CD4-positive, alpha-beta T cell (primary cell): Measurements from ENCODE around the gene ZNF486. TPM values are rescaled to one million over a fixed set of nuclear protein-coding genes. Genes with fewer than 3 reads are reported as not detected.
"Not testable (repeated sequence)": the region's sequence is repeated elsewhere in the genome, so short reads cannot be mapped to it uniquely, and the experiment has no call there.

ENCODE experiments used
- ATAC-seq: fragments of 200-7000 bp; cut with Tn5 transposase; one replicate; pipeline ENCODE4 v1.10.0; 2022; ENCODE audit warnings: mild to moderate bottlenecking; ENCODE audit not compliant: poor library complexity
- CTCF ChIA-PET: fragments of 350-600 bp; sonication (Branson Sonifier 250); formaldehyde crosslinking; loops from one replicate; lab custom pipeline; 2021; ENCODE audit warnings: antibody characterized with exemption, inconsistent platforms; lab: Charles Lee
- POLR2A ChIA-PET: fragments of 350-600 bp; sonication (Branson Sonifier 250); formaldehyde crosslinking; loops from one replicate; lab custom pipeline; 2021; ENCODE audit warnings: antibody characterized with exemption, inconsistent platforms; lab: Charles Lee
- DNase-seq, 14 experiments: peaks; one replicate each; pipeline ENCODE4 v3.0.0-alpha.2; 2013 to 2020; ENCODE audit warnings: mixed read lengths in 2 of 14
- H3K27ac ChIP-seq, 2 donors: one replicate each; pipeline versions ENCODE4 v1.5.1 to v1.7.0; 2013; ENCODE audit warnings: low read length in 2 of 2, low read depth in 1 of 2, mild to moderate bottlenecking in 1 of 2
- H3K27me3 ChIP-seq, 2 experiments: 1 replicate in 1 of 2; 2 replicates in 1 of 2; pipeline versions ENCODE4 v1.6.1 to v1.7.0; 2013; ENCODE audit warnings: low read length in 2 of 2, control low read depth in 1 of 2, mild to moderate bottlenecking in 1 of 2, moderate library complexity in 1 of 2; ENCODE audit not compliant: insufficient read depth in 2 of 2, control insufficient read depth in 1 of 2
- H3K36me3 ChIP-seq: one replicate; pipeline ENCODE4 v1.6.1; 2013; ENCODE audit warnings: low read length, control low read depth; ENCODE audit not compliant: insufficient read depth
- H3K4me1 ChIP-seq: one replicate; pipeline ENCODE4 v1.6.1; 2013; ENCODE audit warnings: low read length, control low read depth; ENCODE audit not compliant: insufficient read depth
- H3K4me3 ChIP-seq: one replicate; pipeline ENCODE4 v1.5.1; 2013; ENCODE audit warnings: mild to moderate bottlenecking, low read length, moderate library complexity
- H3K9me3 ChIP-seq, 2 experiments: 1 replicate in 1 of 2; 2 replicates in 1 of 2; pipeline versions ENCODE4 v1.6.1 to v1.7.0; 2013; ENCODE audit warnings: low read length in 2 of 2, mild to moderate bottlenecking in 2 of 2, control low read depth in 1 of 2, moderate library complexity in 1 of 2; ENCODE audit not compliant: control insufficient read depth in 1 of 2, insufficient read depth in 1 of 2
- H3K27ac Mint-ChIP-seq: one replicate; pipeline ENCODE4 v1.8.0; 2020; ENCODE audit warnings: mixed read lengths
- H3K27me3 Mint-ChIP-seq: one replicate; pipeline ENCODE4 v1.8.0; 2021; ENCODE audit warnings: mixed read lengths
- H3K36me3 Mint-ChIP-seq: one replicate; pipeline ENCODE4 v1.8.0; 2021; ENCODE audit warnings: low read depth, mixed read lengths
- H3K4me1 Mint-ChIP-seq: one replicate; pipeline ENCODE4 v1.8.0; 2021; ENCODE audit warnings: low read depth, mixed read lengths
- H3K4me3 Mint-ChIP-seq: one replicate; pipeline ENCODE4 v1.8.0; 2020; ENCODE audit warnings: mild to moderate bottlenecking, mixed read lengths
- H3K9me3 Mint-ChIP-seq: one replicate; pipeline ENCODE4 v1.8.0; 2020; ENCODE audit warnings: mixed read lengths
- CTCF ChIP-seq: fragments of 200-600 bp; IDR thresholded peaks from one replicate; pipeline ENCODE4 v1.8.0; 2022; ENCODE audit warnings: antibody characterized with exemption, mild to moderate bottlenecking
- intact Hi-C, 2 experiments: fragments of 100-400 bp; cut with DNase I in 1 of 2; cut with micrococcal nuclease in 1 of 2; formaldehyde crosslinking; loops; one replicate each; pipeline versions ENCODE4 v1.15.1 to v1.9.0; 2023 to 2025; cut with DNase I, micrococcal nuclease
- total RNA-seq, 174 experiments: library from RNA in 2 of 174; stranded (reverse) in 2 of 174; gene quantifications; one replicate each; pipeline ENCODE4 v1.2.3 and lab custom pipeline; 2021 to 2026

Gene ZNF486
- total RNA-seq, 2 experiments from 2014 or later: 3.0 to 3.8 TPM

DNA sequence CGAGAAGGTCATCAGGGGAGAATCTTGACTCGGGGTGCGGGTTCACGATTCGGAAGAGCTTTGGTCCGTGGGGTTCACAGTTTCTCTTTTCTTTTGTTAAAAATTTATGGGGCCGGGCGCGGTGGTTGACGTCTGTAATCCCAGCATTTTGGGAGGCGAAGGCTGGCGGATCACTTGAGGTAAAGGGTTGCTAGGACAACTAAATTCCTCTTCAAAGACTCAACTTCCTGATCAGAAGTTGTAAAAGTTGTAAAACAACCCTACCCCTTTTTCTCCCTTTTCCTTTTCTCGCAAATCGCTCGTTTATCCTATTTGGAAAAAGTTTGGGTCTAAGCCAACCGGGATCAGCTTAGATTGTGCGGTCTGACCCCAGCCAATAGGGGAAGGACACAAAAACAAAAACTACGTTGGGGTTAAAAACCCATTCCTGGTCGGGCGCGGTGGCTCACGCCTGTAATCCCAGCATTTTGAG is 673 bp downstream of the ZNF486 start:
- peaks cover 9% of the 10 kb centered on the region for H3K36me3 ChIP-seq
- peak overlapping the region; percentile 67 for H3K4me3 ChIP-seq
- Mint-ChIP-seq H3K36me3 (peaks cover 56% of the 10 kb centered on the region), H3K9me3 (peaks cover 3% of the 10 kb centered on the region), H3K27ac (peak overlapping the region; percentile 87), H3K27me3 (no peaks in the 10 kb centered on the region), H3K4me3 (peak overlapping the region; percentile 98), H3K4me1 (peaks cover 57% of the 10 kb centered on the region)
- peaks cover 0 to 39% of the 10 kb centered on the region in 2 experiments for H3K9me3 ChIP-seq
- no peaks in the 10 kb centered on the region for H3K27me3 ChIP-seq
- intact Hi-C loops: loop anchor here (5.0 to 10.0 kb wide), 7 partner anchors 70 to 1667 kb away; partner anchors contain the start of genes ZNF43 (in 1 of the 2), ZNF66 (in 1 of the 2), ZNF682 (in 1 of the 2) and ZNF737 (in 1 of the 2)
- ATAC-seq (no peak), DNase-seq (peak in 2 of 14 experiments; percentile 3 to 6)
- peaks cover 10% of the 10 kb centered on the region for H3K4me1 ChIP-seq
- H3K27ac ChIP-seq: no peak overlapping the region
- ChIA-PET CTCF (no interaction called here), POLR2A (interaction anchor here (0.9 to 2.2 kb wide), 17 partner anchors 11 to 1600 kb away, joined by 3 to 21 read pairs (median 6); partner anchors contain the start of genes ZNF100, ZNF429, ZNF626 and ZNF66)
- no peak for TF ChIP-seq CTCF

DNA sequence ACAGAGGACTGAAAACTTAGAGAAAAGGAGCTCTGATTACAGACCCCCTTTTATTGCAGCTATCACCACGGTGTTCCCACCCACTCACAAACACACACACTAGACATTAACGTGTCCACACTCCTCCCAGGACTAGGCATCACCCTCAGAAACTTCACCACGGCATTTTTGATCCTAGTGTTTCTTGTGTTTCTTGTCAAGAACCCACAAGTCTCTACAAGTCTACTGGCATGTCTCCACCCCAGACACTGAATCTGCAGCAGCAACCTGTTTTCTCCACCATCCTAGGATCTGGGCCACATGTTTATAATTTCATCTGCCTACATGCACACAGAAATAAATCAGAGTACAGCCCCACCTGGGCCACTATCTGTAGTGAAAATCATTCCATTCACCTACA is 4.3 kb downstream of the ZNF486 start:
- no peak overlapping the region for H3K4me3 Mint-ChIP-seq
- H3K27me3 Mint-ChIP-seq: no peaks in the 10 kb centered on the region
- H3K4me1 Mint-ChIP-seq: peaks cover 35% of the 10 kb centered on the region
- peaks cover 2% of the 10 kb centered on the region for H3K9me3 Mint-ChIP-seq
- H3K36me3 Mint-ChIP-seq: peaks cover 69% of the 10 kb centered on the region
- Histone ChIP-seq H3K27ac (no peak overlapping the region), H3K27me3 (no peaks in the 10 kb centered on the region), H3K4me1 (peaks cover 10% of the 10 kb centered on the region), H3K9me3 (peaks cover 0 to 44% of the 10 kb centered on the region in 2 experiments), H3K4me3 (no peak overlapping the region), H3K36me3 (peaks cover 12% of the 10 kb centered on the region)
- ChIA-PET CTCF (interaction anchor here (0.7 kb wide), 1 partner anchor 847 kb away, joined by 3 read pairs; no protein-coding TSS in a partner anchor), POLR2A (no interaction called here)
- intact Hi-C loops: no loop called here
- TF ChIP-seq CTCF: no peak
- ATAC-seq (no peak), DNase-seq (no peak)
- H3K27ac Mint-ChIP-seq: no peak overlapping the region

DNA sequence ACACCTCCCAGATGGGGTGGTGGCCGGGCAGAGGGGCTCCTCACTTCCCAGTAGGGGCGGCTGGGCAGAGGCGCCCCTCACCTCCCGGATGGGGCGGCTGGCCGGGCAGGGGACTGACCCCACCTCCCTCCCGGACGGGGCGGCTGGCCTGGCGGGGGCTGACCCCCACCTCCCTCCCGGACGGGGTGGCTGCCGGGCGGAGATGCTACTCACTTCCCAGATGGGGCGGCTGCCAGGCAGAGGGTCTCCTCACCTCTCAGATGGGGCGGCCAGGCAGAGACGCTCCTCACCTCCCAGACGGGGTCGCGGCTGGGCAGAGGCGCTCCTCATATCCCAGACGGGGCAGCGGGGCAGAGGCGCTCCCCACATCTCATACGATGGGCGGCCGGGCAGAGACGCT is 8.8 kb downstream of the ZNF486 start:
- Mint-ChIP-seq H3K4me1 (peaks cover 10% of the 10 kb centered on the region), H3K36me3 (peaks cover 66% of the 10 kb centered on the region)
- DNase-seq, H3K27me3 Mint-ChIP-seq, CTCF ChIA-PET, H3K4me3 Mint-ChIP-seq, ATAC-seq, H3K36me3 ChIP-seq, POLR2A ChIA-PET, H3K27ac ChIP-seq, H3K27me3 ChIP-seq, H3K27ac Mint-ChIP-seq, H3K9me3 Mint-ChIP-seq, H3K4me1 ChIP-seq, intact Hi-C loops, H3K4me3 ChIP-seq: not testable (repeated sequence)
- peaks cover 0 to 21% of the 10 kb centered on the region in 2 experiments for H3K9me3 ChIP-seq

- H3K9me3 Mint-ChIP-seq, H3K4me3 ChIP-seq, intact Hi-C loops, H3K27ac Mint-ChIP-seq, H3K27ac ChIP-seq, H3K4me1 ChIP-seq, POLR2A ChIA-PET, H3K27me3 Mint-ChIP-seq, H3K27me3 ChIP-seq, H3K36me3 ChIP-seq, H3K4me3 Mint-ChIP-seq, ATAC-seq, CTCF ChIA-PET, DNase-seq: not testable (repeated sequence)
- Mint-ChIP-seq H3K4me1 (peaks cover 11% of the 10 kb centered on the region), H3K36me3 (peaks cover 50% of the 10 kb centered on the region)
- peaks cover 0 to 24% of the 10 kb centered on the region in 2 experiments for H3K9me3 ChIP-seq
Measured at GRCh38 chr19:20179956-20180355, 12.9 kb downstream of the ZNF486 start.
